HepG2 (cell line): Measurements from ENCODE around the gene NFYB. TPM values are rescaled to one million over a fixed set of nuclear protein-coding genes. Genes with fewer than 3 reads are reported as not detected.

Source experiments
- ATAC-seq: fragments of 200-7000 bp; cut with Tn5 transposase; 3 replicates; pipeline ENCODE4 v1.9.1; 2020; ENCODE audit warnings: mild to moderate bottlenecking, moderate library complexity
- BruUV-seq: library from RNA; stranded (reverse); fragments of 400-500 nt; replicated peaks from 2 replicates; lab custom pipeline; 2021; lab: Mats Ljungman, UMichigan
- CTCF ChIA-PET: fragments of 300-600 bp; formaldehyde crosslinking; extraction: SDS; loops from one replicate; lab custom pipeline; 2021; ENCODE audit warnings: low total read pairs, inconsistent platforms, low intra/inter-chr PET ratio; lab: Yijun Ruan, JAX
- POLR2A ChIA-PET: fragments of 350-600 bp; sonication (Branson Sonifier 250); formaldehyde crosslinking; loops from one replicate; lab custom pipeline; 2020; ENCODE audit warnings: antibody characterized with exemption, inconsistent platforms; lab: Yijun Ruan, JAX
- DNase-seq: peaks from one replicate; pipeline ENCODE4 v3.0.0-alpha.2; 2015; ENCODE audit warnings: low spot score
- FAIRE-seq: peaks from 3 replicates; lab custom pipeline; 2011; peaks lifted over from hg19 to GRCh38; lab: Jason Lieb, UNC
- H2AFZ ChIP-seq: one replicate; pipeline ENCODE4 v1.6.1; 2011; ENCODE audit warnings: low read length, inconsistent platforms
- H3K27ac ChIP-seq: fragments of 300-600 bp; 3 replicates; pipeline ENCODE4 v1.8.0; 2011; ENCODE audit warnings: mixed run types, mild to moderate bottlenecking, mixed read lengths, low read length, inconsistent platforms; ENCODE audit not compliant: insufficient read depth; ENCODE audit errors: extremely low read length
- H3K27me3 ChIP-seq, 2 experiments: fragments of 200-600 bp in 1 of 2; 2 replicates in 1 of 2; 3 replicates in 1 of 2; pipeline versions ENCODE4 v1.6.0 to v1.8.0; 2011; ENCODE audit warnings: low read length in 2 of 2, mild to moderate bottlenecking in 2 of 2, moderate library complexity in 2 of 2, inconsistent platforms in 1 of 2; ENCODE audit not compliant: insufficient read depth in 2 of 2, control insufficient read depth in 1 of 2
- H3K36me3 ChIP-seq, 2 experiments: fragments of 200-600 bp in 1 of 2; replicated peaks in 1 of 2; 2 replicates in 1 of 2; 3 replicates in 1 of 2; pipeline versions ENCODE4 v1.5.1 to v1.8.0; 2011; ENCODE audit warnings: low read length in 2 of 2, inconsistent platforms in 1 of 2; ENCODE audit not compliant: insufficient read depth in 2 of 2, control insufficient read depth in 1 of 2
- H3K4me1 ChIP-seq: 2 replicates; pipeline ENCODE4 v1.5.1; 2012; ENCODE audit warnings: low read length, inconsistent platforms; ENCODE audit not compliant: insufficient read depth
- H3K4me2 ChIP-seq: 2 replicates; pipeline ENCODE4 v1.6.0; 2011; ENCODE audit warnings: low read depth, low read length, inconsistent platforms
- H3K4me3 ChIP-seq, 3 experiments: fragments of 200-600 bp in 1 of 3; sonication (generic), shearing (Covaris generic) in 1 of 3; replicated peaks in 1 of 3; 2 replicates each; pipeline ENCODE4 v1.5.1; 2011 to 2016; ENCODE audit warnings: low read length in 3 of 3, inconsistent platforms in 2 of 3, low read depth in 2 of 3, mild to moderate bottlenecking in 2 of 3, control low read depth in 1 of 3, mixed read lengths in 1 of 3; ENCODE audit not compliant: insufficient read depth in 1 of 3
- H3K79me2 ChIP-seq: one replicate; pipeline ENCODE4 v1.6.1; 2011; ENCODE audit warnings: low read length, inconsistent platforms; ENCODE audit not compliant: insufficient read depth
- H3K9ac ChIP-seq: 2 replicates; pipeline ENCODE4 v1.6.0; 2011; ENCODE audit warnings: mild to moderate bottlenecking, low read depth, low read length, inconsistent platforms; ENCODE audit not compliant: insufficient read depth
- H3K9me3 ChIP-seq: 2 replicates; pipeline ENCODE4 v1.5.1; 2012; ENCODE audit warnings: mild to moderate bottlenecking, low read length
- H4K20me1 ChIP-seq: 2 replicates; pipeline ENCODE4 v1.6.0; 2011; ENCODE audit warnings: inconsistent platforms, mild to moderate bottlenecking, low read length, moderate library complexity; ENCODE audit not compliant: insufficient read depth
- CBFB ChIP-seq: sonication (generic); formaldehyde crosslinking; IDR thresholded peaks from 2 replicates; pipeline ENCODE4 v1.4.0; 2020; ENCODE audit warnings: missing genetic modification reagents
- CC2D1A ChIP-seq: sonication (generic); formaldehyde crosslinking; IDR thresholded peaks from 2 replicates; pipeline ENCODE4 v1.8.1; 2023; ENCODE audit warnings: mild to moderate bottlenecking, missing genetic modification reagents
- HDAC1 ChIP-seq: sonication (generic); formaldehyde crosslinking; IDR thresholded peaks from 2 replicates; pipeline ENCODE4 v1.5.1; 2020; ENCODE audit warnings: mild to moderate bottlenecking, missing genetic modification reagents
- ISL2 ChIP-seq: sonication (generic); formaldehyde crosslinking; IDR thresholded peaks from 2 replicates; pipeline ENCODE4 v1.5.0; 2020; ENCODE audit warnings: missing genetic modification reagents
- MAZ ChIP-seq, 2 experiments: sonication (generic) in 1 of 2; formaldehyde crosslinking in 1 of 2; IDR thresholded peaks; 2 replicates each; pipeline versions ENCODE4 v1.5.0 to v1.6.1; 2012 to 2020; ENCODE audit warnings: low read depth in 2 of 2, mild to moderate bottlenecking in 2 of 2, borderline replicate concordance in 1 of 2, improper control_type of control experiment in 1 of 2, low read length in 1 of 2, missing genetic modification reagents in 1 of 2, moderate library complexity in 1 of 2
- REPIN1 ChIP-seq: sonication (generic); formaldehyde crosslinking; IDR thresholded peaks from 2 replicates; pipeline ENCODE4 v1.8.0; 2022; ENCODE audit warnings: missing genetic modification reagents, low read depth, mild to moderate bottlenecking, borderline replicate concordance
- SAFB2 ChIP-seq: sonication (generic); formaldehyde crosslinking; IDR thresholded peaks from 2 replicates; pipeline ENCODE4 v1.5.1; 2020; ENCODE audit warnings: missing genetic modification reagents, low read depth, mild to moderate bottlenecking, borderline replicate concordance
- SIN3B ChIP-seq: fragments of 150-350 bp; IDR thresholded peaks from 2 replicates; pipeline ENCODE4 v1.6.1; 2014; ENCODE audit warnings: low read length
- SOX13 ChIP-seq, 3 experiments: fragments of 450-650 bp in 1 of 3; sonication (generic) in 1 of 3; formaldehyde crosslinking in 1 of 3; IDR thresholded peaks in 2 of 3; conservative IDR thresholded peaks in 1 of 3; 2 replicates each; pipeline versions ENCODE4 v1.5.0 to v1.6.1; 2016 to 2020; ENCODE audit warnings: antibody characterized with exemption in 1 of 3, mild to moderate bottlenecking in 1 of 3, missing compliant biosample characterization in 1 of 3, missing genetic modification reagents in 1 of 3, moderate library complexity in 1 of 3
- ZFP37 ChIP-seq: sonication (generic); formaldehyde crosslinking; IDR thresholded peaks from 2 replicates; pipeline ENCODE4 v1.4.0; 2020; ENCODE audit warnings: missing genetic modification reagents, borderline replicate concordance
- ZNF225 ChIP-seq: sonication (generic); formaldehyde crosslinking; IDR thresholded peaks from 2 replicates; pipeline ENCODE4 v1.4.0; 2020; ENCODE audit warnings: mild to moderate bottlenecking, missing genetic modification reagents
- ZNF382 ChIP-seq: sonication (generic); formaldehyde crosslinking; IDR thresholded peaks from 2 replicates; pipeline ENCODE4 v1.5.0; 2020; ENCODE audit warnings: missing genetic modification reagents, mild to moderate bottlenecking, borderline replicate concordance
- ZNF562 ChIP-seq: sonication (generic); formaldehyde crosslinking; IDR thresholded peaks from 2 replicates; pipeline ENCODE4 v1.8.0; 2022; ENCODE audit warnings: missing genetic modification reagents, borderline replicate concordance
- ZNF788 ChIP-seq: sonication (generic); formaldehyde crosslinking; IDR thresholded peaks from 2 replicates; pipeline ENCODE4 v1.5.0; 2020; ENCODE audit warnings: mild to moderate bottlenecking, missing genetic modification reagents, borderline replicate concordance
- ZSCAN12 ChIP-seq: sonication (generic); formaldehyde crosslinking; IDR thresholded peaks from 2 replicates; pipeline ENCODE4 v1.9.0; 2021; ENCODE audit warnings: mild to moderate bottlenecking, missing genetic modification reagents
- WGBS: methylation state at CpG from one replicate; pipeline ENCODE4 v1.1.6; 2017; ENCODE audit warnings: low lambda C conversion rate; 5-methylcytosine and 5-hydroxymethylcytosine counted together
- in situ Hi-C: cut with HindIII; loops from 2 replicates; pipeline ENCODE4 v1.10.0; 2017; ENCODE audit warnings: low pct_unique_long_range_greater_than_20kb; ENCODE audit not compliant: extremely low pct_ligation_motif_present
- intact Hi-C: fragments of 100-400 bp; cut with micrococcal nuclease; formaldehyde crosslinking; loops from one replicate; pipeline ENCODE4 v1.10.0; 2022; ENCODE audit not compliant: unreplicated experiment
- polyA plus RNA-seq, 8 experiments: library from polyadenylated mRNA; depleted of rRNA in 3 of 8; stranded (reverse) in 7 of 8; unstranded in 1 of 8; fragments of >200 nt; fragmentation: Illumina TruSeq in 4 of 8; extraction: Trizol in 4 of 8; gene quantifications; 2 replicates each; pipeline versions ENCODE4 v1.2.1 to v1.2.3, GENCODE V29; 2011 to 2016; ENCODE audit warnings: low read depth in 4 of 8, missing spikeins in 1 of 8, mixed read lengths in 1 of 8; ENCODE audit not compliant: insufficient read depth in 1 of 8
- total RNA-seq, 5 experiments: library from RNA; depleted of rRNA; stranded (reverse); fragments of >200 nt; fragmentation: Illumina TruSeq; extraction: Trizol; gene quantifications; 2 replicates each; pipeline ENCODE4 v1.2.3, GENCODE V29; 2016; ENCODE audit warnings: low read depth in 1 of 5
- TF ChIP-seq, protein P1 (sequence below): sonication (generic); formaldehyde crosslinking; IDR thresholded peaks from 2 replicates; pipeline ENCODE4 v1.9.0; 2021; ENCODE audit warnings: missing genetic modification reagents, borderline replicate concordance
- TF ChIP-seq, protein P2 (sequence below): sonication (generic); formaldehyde crosslinking; IDR thresholded peaks from 2 replicates; pipeline ENCODE4 v1.4.0; 2020; ENCODE audit warnings: mild to moderate bottlenecking, missing genetic modification reagents

Gene NFYB
- total and polyA plus RNA-seq, 2 of the 13 experiments (the other 11 are each of a cell fraction or from before 2014, with no cell fraction given), result 18.7 to 36.6 TPM

DNA sequence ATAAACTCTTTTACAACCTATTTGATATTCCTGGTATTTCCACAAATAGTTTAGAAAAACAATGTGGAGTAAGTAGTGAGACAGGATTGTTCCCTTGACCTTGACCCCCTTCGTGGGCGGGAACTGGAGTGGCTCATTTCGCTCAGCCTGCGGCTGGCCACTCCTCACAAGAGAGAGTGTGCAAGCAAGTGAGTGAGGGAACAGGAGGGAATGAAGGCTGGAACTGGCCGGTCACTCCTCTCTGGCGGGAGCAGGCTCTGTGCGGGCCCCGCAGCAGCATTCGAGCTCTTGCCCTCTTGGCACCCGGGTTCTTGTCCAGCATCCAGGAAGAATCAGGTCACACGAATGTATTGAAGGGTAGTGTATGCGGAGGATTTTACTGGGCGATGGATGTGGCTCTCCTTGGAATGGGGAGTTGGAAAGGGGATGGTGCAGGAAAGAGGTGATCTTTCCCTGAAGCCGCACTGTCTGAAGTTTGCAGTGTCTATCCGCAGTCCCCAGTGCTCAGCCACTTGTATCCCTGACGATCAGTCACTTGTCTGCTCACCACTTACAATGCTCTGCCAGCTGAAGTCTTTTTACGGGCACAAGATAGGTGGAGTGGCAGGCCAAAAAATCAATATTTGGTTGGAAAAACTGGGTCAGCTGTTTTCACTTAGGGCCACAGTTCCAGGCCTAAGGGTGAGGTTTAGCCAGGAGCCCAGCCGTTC is 49.6 kb upstream of the NFYB start:
- in situ Hi-C loops, result no loop called here
- peak overlapping the region in 1 of 3 experiments; percentile 18; a peak in 1 of 6 replicates for H3K4me3 ChIP-seq
- no peaks in the 10 kb centered on the region for H3K79me2 ChIP-seq
- no peaks in the 10 kb centered on the region for H3K36me3 ChIP-seq
- H3K9ac ChIP-seq, result no peak overlapping the region
- FAIRE-seq (no peak), DNase-seq (no peak), ATAC-seq (peak; percentile 88)
- intact Hi-C loops, result no loop called here
- H2AFZ ChIP-seq, result no peak overlapping the region
- H3K27me3 ChIP-seq, result no peaks in the 10 kb centered on the region; a peak in 1 of 5 replicates
- no peaks in the 10 kb centered on the region for H4K20me1 ChIP-seq
- peak overlapping the region; percentile 35; the same call in 1 of the 2 replicates for H3K4me2 ChIP-seq
- no peaks in the 10 kb centered on the region for H3K9me3 ChIP-seq
- WGBS, result 28% methylated on average over 18 of the region's 18 CpGs
- CTCF ChIA-PET, result no interaction called here
- BruUV-seq, result no TSS peak
- H3K4me1 ChIP-seq, result peaks cover 14% of the 10 kb centered on the region
- POLR2A ChIA-PET, result no interaction called here
- H3K27ac ChIP-seq, result no peak overlapping the region
- no peak for TF ChIP-seq HDAC1
- no peak for TF ChIP-seq CBFB (CRISPR knock-in tag)
- no peak for TF ChIP-seq ZSCAN12 (CRISPR knock-in tag)
- no peak for TF ChIP-seq REPIN1 (CRISPR knock-in tag)
- TF ChIP-seq SOX13 (IDR thresholded peaks at IDR 0.05), result no peak
- TF ChIP-seq SOX13 (CRISPR knock-in tag; conservative IDR thresholded peaks at IDR 0.05 in 1 of 2, IDR thresholded peaks at IDR 0.05 in 1 of 2), result 0 out of 4 replicates have a peak, but pooled peaks of 1 of the 2 experiments have one; percentile 12
- no peak for TF ChIP-seq SIN3B
- TF ChIP-seq ISL2 (CRISPR knock-in tag), result no peak
- TF ChIP-seq, protein P1, sequence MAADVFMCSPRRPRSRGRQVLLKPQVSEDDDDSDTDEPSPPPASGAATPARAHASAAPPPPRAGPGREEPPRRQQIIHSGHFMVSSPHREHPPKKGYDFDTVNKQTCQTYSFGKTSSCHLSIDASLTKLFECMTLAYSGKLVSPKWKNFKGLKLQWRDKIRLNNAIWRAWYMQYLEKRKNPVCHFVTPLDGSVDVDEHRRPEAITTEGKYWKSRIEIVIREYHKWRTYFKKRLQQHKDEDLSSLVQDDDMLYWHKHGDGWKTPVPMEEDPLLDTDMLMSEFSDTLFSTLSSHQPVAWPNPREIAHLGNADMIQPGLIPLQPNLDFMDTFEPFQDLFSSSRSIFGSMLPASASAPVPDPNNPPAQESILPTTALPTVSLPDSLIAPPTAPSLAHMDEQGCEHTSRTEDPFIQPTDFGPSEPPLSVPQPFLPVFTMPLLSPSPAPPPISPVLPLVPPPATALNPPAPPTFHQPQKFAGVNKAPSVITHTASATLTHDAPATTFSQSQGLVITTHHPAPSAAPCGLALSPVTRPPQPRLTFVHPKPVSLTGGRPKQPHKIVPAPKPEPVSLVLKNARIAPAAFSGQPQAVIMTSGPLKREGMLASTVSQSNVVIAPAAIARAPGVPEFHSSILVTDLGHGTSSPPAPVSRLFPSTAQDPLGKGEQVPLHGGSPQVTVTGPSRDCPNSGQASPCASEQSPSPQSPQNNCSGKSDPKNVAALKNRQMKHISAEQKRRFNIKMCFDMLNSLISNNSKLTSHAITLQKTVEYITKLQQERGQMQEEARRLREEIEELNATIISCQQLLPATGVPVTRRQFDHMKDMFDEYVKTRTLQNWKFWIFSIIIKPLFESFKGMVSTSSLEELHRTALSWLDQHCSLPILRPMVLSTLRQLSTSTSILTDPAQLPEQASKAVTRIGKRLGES, result no peak
- TF ChIP-seq ZNF382 (CRISPR knock-in tag), result no peak
- TF ChIP-seq MAZ (IDR thresholded peaks at IDR 0.05; ENCODE audit: borderline replicate concordance, low read depth, low read length), result no peak
- TF ChIP-seq MAZ (CRISPR knock-in tag; IDR thresholded peaks at IDR 0.05; ENCODE audit: low read depth), result no peak
- no peak for TF ChIP-seq ZNF562 (CRISPR knock-in tag)
- no peak for TF ChIP-seq ZNF225 (CRISPR knock-in tag)
- TF ChIP-seq ZNF788, result no peak
- TF ChIP-seq SAFB2 (CRISPR knock-in tag), result no peak
- TF ChIP-seq ZFP37 (CRISPR knock-in tag), result no peak
- TF ChIP-seq, protein P2, sequence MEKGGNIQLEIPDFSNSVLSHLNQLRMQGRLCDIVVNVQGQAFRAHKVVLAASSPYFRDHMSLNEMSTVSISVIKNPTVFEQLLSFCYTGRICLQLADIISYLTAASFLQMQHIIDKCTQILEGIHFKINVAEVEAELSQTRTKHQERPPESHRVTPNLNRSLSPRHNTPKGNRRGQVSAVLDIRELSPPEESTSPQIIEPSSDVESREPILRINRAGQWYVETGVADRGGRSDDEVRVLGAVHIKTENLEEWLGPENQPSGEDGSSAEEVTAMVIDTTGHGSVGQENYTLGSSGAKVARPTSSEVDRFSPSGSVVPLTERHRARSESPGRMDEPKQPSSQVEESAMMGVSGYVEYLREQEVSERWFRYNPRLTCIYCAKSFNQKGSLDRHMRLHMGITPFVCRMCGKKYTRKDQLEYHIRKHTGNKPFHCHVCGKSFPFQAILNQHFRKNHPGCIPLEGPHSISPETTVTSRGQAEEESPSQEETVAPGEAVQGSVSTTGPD (CRISPR knock-in tag), result 0 out of 2 replicates have a peak, but pooled peaks have one; percentile 45
- no peak for TF ChIP-seq CC2D1A (CRISPR knock-in tag)
